TTC549 (cell line): ENCODE measurements around the gene HSD17B4.
A peak's percentile ranks its signal among the peaks of the same experiment; 100 is the strongest.
"Not testable (repeated sequence)": the region's sequence is repeated elsewhere in the genome, so short reads cannot be mapped to it uniquely, and the experiment has no call there.

Experiments used
- FAIRE-seq: peaks from 2 replicates; lab custom pipeline; 2012; peaks lifted over from hg19 to GRCh38; lab: Jason Lieb, UNC

Gene HSD17B4

DNA sequence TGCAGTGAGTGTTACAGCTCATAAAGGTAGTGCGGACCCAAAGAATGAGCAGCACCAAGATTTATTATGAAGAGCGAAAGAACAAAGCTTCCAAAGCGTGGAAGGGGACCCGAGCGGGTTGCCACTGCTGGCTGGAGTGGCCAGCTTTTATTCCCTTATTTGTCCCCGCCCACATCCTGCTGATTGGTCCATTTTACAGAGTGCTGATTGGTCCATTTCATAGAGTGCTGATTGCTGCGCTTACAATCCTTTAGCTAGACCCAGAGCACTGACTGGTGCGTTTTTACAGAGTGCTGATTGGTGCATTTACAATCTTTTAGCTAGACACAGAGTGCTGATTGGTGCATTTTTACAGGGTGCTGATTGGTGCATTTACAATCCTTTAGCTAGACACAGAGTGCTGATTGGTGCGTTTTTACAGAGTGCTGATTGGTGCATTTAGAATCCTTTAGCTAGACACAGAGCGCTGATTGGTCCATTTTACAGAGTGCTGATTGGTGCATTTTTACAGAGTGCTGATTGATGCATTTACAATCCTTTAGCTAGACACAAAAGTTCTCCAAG lies 19.5 kb upstream of the HSD17B4 start:
- FAIRE-seq: not testable (repeated sequence)

DNA sequence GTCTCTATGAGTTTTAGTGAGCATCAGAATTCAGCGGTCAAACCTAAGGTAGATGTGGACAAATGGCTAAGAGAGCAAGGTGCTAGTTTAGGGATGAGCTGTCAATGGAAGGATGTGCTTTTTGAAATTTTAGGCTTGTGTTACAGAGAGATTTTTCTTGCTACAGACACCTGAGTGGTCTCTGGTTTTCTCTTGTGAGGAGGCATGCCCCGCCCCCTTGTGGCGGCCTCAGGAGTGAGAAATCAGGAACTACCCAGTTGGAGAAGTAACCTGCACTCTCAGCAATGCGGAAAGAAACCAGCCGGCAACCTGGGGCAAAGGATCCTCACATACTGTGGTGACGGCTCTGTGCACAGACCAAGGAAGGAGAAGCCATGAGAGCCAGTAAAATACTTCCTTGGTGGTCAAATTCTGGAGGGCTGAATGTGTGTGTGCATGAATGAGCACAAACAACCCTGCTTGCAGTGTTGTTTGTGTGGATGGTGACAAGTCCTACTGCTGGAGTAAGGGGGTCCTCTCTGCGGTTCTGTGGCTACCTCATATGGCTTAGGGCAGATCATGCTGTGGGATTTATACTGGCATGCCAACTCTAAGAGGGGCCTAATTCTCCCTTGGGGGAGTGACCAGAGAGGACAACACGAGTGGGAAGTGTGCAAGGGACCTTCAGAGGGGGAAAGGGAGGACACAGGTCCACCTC lies 16.7 kb upstream of the HSD17B4 start:
- no peak for FAIRE-seq

DNA sequence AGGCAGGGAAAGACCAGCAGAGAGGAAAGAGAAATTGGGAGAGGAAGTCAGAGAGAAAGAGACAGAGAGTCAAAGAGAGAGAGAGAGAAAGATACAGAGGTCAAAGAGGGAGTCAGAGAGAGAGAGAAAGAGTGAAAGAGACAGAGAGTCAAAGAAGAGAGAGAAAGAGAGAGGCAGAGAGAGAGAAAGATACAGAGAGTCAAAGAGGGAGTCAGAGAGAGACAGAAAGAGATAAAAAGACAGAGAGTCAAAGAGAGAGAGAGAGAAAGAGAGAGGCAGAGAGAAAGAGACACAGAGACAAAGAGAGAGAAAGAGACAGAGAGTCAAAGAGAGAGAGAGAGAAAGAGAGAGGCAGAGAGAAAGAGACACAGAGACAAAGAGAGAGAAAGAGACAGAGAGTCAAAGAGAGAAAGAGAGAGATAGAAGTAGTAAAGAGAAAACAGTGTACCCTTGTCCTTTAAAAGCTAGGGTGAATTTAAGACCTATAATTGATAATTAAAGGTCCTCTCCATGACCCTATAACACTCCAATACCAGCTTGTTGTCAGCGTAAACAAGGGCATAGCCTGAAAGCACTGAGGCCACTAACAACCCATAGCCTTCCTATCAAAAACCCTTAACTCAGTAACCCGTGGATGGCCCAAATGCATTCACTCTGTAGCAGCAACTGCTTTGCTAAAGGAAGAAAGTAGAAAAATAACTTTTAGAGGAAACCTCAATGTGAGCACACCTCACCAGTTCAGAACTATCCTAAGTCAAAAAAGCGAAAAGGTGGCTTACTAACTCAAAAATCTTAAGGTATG lies 14.3 kb upstream of the HSD17B4 start:
- FAIRE-seq: not testable (repeated sequence)

DNA sequence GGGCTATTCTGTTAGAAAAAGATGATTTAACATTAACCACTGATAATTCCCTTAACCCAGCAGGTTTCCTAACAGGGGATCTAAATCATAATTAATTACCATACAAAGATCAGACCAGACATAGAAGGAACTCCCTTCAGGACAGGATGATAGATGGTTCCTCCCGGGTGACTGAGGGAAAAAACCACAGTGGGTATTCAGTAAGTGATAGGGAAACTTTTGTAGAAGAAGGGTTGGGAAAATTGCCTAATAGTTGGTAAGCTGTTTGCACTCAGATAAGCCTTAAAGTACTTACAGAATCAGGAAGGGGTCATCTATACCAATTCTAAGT lies 13.7 kb upstream of the HSD17B4 start:
- FAIRE-seq: not testable (repeated sequence)

DNA sequence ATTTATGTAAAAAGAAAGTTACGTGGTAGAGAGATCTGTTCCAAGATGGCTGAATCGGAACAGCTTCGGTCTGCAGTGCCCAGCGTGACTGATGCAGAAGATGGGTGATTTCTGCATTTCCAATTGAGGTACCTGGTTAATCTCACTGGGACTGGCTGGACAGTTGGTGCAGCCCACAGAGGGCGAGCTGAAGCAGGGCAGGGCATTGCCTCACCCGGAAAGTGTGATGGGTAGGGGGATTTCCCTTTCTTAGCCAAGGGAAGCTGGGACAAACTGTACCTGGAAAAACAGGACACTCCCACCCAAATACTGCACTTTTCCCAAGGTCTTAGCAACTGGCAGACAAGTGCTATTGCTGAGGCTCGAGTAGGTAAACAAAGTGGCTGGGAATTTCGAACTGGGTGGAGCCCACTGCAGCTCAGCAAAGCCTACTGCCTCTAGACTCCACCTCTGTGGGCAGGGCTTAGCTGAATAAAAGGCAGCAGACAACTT lies 13.1 kb upstream of the HSD17B4 start:
- FAIRE-seq: no peak

DNA sequence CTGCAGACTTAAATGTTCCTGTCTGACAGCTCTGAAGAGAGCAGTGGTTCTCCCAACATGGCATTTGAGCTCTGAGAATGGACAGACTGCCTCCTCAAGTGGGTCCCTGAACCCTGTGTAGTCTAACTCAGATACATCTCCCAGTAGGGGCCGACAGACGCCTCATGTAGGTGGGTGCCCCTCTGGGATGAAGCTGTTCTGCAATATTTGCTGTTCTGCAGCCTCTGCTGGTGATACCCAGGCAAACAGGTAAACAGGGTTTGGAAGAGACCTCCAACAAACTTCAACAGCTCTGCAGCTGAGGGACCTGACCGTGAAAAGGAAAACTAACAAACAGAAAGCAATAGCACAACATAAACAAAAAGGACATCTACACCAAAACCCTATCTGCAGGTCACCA lies 12.7 kb upstream of the HSD17B4 start:
- FAIRE-seq: not testable (repeated sequence)

DNA sequence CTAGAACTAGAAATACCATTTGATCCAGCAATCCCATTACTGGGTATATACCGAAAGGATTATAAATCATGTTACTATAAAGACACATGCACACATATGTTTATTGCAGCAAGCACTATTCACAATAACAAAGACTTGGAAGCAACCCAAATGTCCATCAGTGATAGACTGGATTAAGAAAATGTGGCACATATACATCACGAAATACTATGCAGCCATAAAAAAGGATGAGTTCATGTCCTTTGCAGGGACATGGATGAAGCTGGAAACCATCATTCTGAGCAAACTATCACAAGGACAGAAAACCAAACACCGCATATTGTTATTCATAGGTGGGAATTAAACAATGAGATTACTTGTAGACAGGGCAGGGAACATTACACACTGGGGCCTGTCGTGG lies 7.7 kb upstream of the HSD17B4 start:
- FAIRE-seq: not testable (repeated sequence)

DNA sequence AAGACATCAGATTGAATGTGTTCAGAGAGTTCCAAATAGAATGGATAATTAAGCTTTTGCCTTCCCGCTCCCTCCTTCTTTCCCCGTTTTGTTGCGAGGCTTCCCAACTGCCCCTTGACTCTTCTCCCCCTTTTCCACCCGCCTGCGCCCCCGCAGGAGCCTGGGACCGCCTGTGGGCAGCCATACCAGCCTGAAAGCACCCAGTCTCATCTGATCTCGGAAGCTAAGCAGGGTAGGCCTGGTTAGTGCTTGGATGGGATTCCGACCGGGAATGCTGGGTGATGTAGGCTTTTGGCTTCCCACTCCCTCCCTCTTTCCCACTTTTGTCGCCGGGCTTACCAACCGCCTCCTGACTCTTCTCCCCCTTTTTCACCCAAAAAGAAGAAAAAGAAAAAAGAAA lies 6.8 kb upstream of the HSD17B4 start:
- FAIRE-seq: no peak

DNA sequence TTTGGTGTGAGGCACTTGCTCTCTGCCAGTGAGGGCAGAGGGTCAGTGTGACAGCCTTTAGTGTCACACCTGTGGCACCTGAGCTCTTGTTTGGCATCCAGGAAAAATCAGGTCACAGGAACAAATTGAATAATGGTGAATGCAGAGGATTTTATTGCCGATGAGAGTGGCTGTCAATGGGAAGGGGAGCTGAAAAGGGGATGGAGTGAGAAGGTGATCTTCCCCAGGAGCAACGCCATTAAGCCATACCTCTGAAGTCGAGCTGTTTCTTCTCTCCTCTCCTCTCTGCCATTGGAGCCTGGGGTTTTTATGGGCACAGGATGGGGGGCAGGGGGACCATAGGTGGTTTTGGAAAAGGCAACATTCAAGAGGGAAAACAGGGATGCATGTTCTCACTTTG lies 2.4 kb upstream of the HSD17B4 start:
- no peak for FAIRE-seq

DNA sequence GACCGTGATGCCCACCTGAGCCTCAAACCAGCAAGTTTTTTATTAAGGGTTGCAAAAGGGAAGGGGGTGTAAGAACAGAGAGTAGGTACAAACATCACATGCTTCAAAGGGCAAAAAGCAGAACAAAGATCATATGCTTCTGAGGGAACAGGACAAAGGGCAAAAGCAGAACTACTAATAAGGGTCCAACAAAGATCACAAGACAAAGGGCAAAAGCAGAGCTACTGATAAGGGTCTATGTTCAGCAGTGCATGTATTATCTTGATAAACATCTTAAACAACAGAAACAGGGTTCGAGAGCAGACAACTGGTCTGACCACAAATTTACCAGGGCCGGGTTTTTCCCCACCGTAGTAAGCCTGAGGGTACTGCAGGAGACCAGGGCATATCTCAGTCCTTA lies 1.7 kb upstream of the HSD17B4 start:
- not testable (repeated sequence) for FAIRE-seq

DNA sequence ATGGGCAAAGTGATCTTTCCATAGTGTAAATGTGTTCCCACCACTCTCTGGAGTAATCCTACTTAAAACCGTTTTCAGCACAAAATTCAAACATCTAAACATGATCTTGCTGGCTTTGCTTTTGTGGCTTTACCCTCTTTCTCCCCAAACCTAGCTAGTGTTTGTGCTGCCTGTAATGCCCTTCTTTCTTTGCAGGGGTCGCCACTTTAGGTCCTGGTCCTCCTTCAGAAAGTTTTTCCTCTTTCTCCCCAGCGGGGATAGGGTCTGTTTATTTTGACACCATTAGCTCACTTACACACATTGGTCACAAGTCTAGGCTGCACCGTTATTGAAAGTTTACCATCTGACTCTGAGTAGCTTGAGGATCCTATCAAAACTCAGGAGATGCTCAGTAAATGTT lies 736 bp upstream of the HSD17B4 start:
- no peak for FAIRE-seq

DNA sequence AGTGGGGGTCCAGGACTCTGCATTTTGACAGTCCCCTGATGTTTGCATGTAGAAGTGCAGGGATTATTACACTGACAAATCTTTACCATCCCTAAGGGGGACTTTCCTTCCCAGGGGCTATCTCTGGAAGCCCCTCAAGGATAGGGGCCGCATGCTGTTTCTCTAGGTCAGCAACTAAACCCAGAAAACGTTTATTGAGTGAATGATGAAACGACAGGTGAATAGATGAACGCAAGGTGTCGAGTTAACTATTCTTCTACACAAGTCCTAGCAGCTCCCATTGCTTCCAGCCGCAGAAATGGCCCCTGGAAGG lies 281 bp upstream of the HSD17B4 start:
- no peak for FAIRE-seq

DNA sequence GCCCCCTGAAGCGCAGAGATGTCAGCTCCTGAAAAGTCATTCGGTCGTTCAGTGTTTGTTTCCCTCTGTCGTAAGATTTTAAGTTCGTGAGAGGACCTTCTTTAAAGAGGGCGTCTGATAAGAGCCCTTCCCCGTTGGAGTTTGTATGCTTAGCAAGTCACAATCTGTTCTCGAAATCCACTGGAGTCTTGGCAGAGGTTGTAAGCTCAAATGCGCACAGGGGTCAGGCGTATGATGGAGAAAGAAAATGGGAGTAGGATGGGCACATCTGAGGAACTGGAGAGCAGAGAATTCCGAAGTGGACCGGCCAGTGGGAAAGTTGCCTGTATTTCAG lies 710 bp downstream of the HSD17B4 start:
- no peak for FAIRE-seq

DNA sequence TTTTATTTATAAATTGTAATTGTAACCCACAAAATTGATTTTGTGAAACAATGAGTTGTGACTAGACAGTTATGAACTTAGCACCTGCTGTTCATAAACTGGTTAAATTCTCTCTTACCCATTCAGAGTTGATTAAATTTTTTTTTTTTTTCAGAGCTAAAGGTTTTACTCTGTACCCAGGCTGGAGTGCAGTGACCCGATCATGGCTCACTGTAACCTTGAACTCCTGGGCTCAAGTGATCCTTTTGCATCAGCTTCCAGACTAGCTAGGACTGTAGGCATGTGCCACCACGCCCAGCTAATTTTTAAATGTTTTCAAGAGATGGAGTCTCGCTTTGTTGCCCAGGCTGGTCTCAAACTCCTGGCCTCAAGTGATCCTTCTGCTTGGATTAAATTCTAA lies 1.9 kb downstream of the HSD17B4 start:
- FAIRE-seq: no peak

DNA sequence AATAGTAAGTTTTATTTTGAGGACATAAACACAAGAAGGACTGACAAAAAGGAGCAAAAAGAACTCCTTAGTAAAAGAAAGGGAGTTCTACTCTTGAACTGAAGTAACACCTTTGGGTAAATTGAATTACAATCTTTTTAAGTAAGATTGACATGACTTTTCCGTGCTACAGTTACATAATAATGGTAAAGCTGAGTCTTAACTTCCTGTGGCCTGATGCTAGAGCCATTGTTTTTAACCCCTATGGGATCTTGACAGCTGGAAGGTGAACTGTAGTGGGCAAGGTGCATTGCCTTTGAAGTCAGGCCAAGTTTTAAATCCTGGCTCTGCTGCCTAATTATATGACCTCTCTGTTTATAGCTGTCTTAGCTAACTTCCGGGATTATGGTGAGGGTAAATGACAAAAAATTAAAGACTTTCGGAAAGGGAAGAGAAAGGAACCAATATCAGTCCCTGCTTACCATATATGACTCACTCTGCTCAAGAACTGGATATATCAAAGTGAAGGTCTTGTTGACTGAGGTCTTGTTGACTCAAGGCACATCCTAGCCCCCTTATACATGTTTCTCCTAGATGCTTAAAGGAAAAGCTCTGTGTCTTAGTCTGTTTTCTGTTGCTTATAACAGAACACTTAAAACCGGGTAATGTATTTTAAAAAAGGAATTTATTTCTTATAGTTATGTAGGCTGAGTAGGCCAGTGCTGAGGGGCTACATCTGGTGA lies 6.8 kb downstream of the HSD17B4 start:
- no peak for FAIRE-seq

DNA sequence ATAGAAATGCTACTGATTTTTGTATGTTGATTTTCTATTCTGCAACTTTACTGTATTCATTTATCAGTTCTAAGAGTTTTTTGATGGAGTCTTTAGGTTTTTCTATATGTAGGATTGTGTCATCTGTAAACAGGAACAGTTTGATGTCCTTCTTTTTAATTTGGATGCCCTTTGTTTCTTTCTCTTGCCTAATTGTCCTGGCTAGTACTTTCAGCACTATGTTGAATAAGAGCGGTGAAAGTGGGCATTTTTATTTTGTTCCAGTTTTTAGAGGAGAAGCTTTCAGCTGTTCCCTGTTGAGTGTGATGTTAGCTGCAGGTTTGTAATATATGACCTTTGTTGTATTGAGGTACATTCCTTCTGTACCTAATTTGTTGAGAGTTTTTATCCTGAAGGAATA lies 13.3 kb downstream of the HSD17B4 start:
- FAIRE-seq: no peak

DNA sequence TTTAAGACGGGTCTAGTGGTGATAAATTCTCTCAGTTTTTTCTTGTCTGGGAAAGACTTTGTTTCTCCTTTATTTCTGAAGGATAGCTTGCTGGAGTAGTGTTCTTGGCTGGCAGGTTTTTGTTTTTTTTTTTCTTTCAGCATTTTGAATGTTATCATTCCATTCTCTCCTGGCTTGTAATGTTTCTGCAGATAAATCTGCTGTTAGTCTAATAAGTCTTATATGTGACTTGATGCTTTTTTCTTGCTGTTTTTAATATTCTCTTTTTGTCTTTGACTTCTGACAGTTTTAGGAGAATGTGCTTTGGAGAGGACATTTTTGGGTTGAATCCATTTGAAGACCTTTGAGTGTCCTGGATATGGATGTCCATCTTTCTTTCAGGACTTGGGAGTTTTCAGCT lies 16.0 kb downstream of the HSD17B4 start:
- no peak for FAIRE-seq

DNA sequence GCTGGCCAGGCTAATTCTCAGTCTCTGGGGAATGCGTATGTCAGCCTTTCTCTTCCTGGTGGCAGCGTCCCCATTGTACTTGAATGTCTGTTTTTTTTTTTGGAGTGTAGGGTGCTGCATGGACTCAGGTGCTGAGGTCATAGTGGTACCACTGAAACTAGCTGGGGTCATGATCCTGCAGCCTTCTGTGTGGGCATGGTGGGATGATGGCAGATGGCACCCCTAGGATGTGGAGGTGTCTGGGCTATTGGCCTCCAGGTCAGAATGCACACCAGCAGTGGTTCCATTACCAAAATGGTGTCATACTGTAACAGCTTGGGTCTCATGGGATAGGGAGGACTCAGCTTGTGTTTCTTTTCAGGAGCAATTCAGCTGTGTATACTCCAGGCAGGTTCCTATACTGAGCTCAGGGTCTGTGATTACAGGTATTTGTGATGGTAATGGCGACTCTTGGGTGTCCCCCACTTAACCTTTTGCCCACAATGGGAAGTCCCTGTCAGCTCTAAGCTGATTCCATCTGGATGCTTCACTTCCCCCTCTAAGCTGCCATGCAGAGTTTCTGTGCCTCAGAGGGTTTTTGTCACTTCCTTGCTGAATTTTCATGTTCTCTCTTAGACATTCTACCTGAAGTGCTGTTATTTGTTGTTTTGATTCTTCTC lies 17.9 kb downstream of the HSD17B4 start:
- FAIRE-seq: no peak

DNA sequence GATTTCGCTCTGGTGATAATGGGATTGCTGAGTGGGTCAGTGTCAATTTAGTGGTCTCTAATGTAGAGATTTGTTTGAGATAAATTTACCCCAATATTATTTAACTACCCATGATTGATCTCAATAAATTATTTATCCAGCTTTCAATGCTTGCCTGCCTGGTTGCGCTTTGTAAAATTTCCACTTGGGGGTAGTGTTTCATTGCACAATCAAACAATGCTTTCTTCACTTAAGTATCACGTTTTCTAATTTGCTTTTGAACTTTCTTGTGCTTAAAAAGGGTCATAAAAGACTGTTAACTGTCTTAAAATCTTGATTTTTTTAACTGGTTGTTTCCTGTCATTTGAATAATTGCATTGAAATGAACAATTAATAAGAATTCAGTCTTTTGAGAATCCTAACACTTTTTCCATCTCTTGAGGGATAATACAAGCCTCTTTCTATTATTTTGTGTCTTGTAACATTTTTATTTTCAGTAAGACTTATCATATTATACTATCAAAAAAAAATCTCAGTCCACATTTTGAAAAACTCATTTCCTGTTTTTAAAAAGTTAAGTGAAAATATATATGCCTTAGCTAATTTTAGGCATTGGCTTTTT lies 18.7 kb downstream of the HSD17B4 start:
- peak; percentile 43 for FAIRE-seq

DNA sequence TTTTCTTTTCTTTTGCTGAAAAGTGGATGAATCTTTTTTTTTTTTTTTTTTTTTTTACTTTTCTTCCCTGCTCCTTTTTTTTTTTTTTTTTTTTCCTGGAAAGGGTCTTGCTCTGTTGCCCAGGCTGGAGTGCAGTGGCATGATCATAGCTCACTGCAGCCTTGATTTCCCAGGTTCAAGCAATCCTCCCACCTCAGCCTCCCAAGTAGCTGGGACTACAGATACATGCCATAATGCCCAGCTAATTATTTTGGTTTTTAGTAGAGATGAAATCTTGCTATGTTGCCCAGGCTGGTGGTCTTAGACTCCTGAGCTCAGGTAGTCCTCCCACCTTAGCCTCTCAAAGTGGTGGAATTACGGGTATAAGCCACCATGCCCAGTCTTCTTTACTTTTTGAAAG lies 20.9 kb downstream of the HSD17B4 start:
- FAIRE-seq: no peak

DNA sequence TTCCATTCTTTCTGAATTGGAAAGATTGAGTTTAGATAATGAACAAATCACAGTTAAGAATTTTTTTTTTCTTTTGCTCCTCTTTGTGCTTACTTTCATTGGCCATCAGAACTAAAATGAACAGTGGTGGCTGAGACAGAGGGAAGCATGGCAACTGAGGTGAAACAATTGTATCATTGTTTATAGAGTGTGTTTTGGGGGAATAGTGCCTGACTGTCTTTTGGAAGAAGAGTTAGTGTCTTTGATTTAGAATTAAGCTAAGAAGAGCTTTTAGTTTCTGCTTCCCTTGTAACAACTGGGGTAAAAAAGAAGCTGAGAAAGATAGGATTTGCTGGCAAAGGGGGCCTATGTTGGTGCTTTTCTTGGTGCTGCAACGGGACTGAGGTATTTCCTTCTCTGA lies 24.0 kb downstream of the HSD17B4 start:
- no peak for FAIRE-seq

DNA sequence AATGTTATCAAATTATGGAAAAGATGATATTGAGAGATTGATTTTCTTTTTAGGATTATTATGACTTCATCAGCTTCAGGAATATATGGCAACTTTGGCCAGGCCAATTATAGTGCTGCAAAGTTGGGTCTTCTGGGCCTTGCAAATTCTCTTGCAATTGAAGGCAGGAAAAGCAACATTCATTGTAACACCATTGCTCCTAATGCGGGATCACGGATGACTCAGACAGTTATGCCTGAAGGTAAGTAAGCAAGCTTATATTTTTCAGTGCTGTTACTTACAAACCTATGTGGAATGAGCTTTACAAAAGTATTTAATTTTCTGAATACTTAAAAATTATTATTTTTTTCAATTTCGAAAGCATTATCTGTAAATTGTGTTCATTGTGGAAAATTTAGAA lies 26.5 kb downstream of the HSD17B4 start:
- FAIRE-seq: no peak
